DMS53 treated with DMSO at 0.1 percent for 48 hours (cell line): ENCODE data around the gene RHD.
"Not testable (repeated sequence)": the region's sequence is repeated elsewhere in the genome, so short reads cannot be mapped to it uniquely, and the experiment has no call there.

Experiments used
- DNase-seq: peaks from one replicate; lab custom pipeline; 2025; ENCODE audit not compliant: unreplicated experiment; lab: John Stamatoyannopoulos, UW

RHD gene

DNA sequence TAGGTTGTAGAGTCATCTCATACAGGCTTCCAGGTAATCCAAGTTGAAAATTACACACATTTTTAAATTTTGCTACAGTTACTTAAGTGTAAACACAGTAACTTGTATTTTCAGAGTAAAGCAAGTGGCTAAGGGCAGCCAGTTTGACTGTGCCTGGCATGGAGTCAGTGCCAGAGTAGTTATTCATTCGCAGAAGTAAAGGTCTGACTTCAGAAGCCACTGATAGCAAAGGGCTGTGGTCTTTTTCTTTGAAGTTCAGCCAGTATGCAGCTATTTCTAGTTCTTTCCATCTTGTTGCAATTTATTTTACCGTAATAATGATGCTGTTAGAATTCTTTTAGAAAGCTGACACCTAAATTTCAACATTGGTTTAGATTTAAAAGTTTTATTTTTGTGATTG is 75.2 kb downstream of the RHD start:
- DNase-seq: no peak

DNA sequence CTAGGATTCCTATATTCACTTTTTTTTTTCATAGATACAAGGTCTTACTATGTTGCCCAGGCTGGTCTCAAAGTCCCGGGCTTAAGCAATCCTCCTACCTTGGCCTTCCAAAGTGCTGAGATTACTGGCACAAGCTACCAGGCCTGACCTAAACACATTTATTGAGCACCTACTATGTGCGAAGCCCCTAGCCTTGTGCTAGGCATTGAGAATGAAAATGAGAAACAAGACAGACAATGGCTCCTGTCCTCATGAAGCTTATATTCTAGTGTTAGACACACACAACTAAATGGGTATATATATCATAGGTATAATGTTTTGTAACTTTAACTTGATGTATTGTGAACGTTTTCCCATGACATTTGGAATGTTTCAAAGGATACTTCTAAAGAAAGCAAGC is 77.3 kb downstream of the RHD start:
- no peak for DNase-seq

DNA sequence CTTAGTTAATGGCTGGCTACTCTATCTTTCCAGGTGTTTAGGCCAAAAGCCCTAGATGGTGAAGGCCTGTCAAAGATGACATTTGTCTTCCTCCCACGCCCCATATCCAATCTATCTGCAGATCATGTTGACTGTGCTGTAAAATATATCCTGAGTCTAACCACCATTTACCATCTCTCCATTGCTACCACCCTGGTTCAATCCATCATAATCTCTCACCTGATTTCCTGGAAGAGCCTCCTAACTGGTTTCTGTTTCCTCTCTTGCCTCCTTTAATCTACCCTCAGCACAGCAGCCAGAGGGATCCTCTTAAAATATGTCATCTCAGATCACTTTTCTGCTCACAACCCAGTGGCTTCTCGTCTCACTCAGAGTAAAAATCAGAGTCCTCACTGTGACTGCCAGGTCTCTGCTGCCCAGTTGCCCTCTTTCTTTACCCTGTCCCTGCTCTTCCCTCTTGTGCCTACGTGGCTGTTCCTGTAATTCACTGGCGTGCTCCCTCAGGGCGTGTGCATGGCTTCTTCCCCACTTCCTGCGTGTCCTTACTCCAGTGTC is 83.6 kb downstream of the RHD start:
- no peak for DNase-seq

DNA sequence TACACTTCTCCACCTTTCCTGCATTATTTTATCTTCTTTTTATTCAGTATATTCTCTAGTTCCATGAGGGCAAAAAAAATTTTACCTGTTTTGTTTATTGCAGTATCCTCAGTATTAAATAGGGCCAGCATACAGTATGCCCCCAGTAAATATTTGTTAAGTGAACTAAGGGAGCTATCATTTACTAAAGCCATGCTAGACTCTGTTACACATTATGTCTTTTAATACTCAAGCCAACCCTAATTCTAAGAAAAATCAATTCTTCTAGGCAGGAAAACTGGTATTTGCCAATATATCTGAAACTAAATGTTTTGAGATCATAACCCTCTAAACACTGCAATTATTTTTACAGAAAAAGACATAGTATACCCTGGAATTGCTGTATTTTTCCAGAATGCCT is 84.1 kb downstream of the RHD start:
- no peak for DNase-seq

GRCh38 chr1:25356848-25357247 is 84.5 kb downstream of the RHD start:
- DNase-seq: no peak

GRCh38 chr1:25360596-25361581 is 88.6 kb downstream of the RHD start:
- DNase-seq: no peak

DNA sequence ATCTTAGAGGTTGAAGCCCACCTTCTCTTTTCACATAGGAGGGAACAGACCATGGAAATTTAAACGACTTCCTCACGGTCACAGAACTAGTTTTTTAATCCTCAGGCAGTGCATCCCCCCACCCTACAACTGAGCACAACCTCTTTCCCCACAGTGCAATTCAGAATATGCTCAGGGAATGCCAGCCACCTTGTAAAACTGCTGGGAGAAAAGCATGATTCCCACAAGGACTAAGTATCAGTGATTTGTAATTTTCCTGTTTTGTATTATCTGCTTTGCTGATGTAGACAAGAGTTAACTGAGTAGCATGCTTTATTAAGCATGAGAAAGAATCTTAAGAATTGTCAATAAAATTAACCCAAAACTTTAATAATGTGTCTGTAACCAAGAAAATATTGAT is 89.6 kb downstream of the RHD start:
- DNase-seq: no peak

- not testable (repeated sequence) for DNase-seq
Measured at GRCh38 chr1:25362634-25363559, 90.6 kb downstream of the RHD start.

DNA sequence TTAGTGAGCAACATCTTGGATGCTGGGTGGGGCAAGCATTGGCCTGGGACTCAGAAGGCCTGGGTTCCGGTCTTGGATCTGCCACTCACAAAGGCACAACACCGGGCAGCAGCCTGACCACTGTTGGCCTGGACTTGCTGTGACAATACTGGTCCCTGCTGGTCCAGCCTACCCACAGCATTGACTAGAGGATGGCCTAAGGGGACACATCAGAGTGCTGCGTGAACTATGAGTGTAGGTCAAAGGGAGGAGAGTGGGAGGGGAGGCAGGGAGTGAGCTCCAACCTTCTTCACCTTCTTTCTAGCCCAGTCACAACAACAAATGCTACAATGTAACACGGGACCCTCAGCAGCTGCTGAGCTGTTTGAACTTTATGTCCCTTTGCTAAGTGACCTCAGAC is 96.9 kb downstream of the RHD start:
- no peak for DNase-seq

- DNase-seq: not testable (repeated sequence)
Measured at GRCh38 chr1:25369691-25370271, 97.5 kb downstream of the RHD start.

DNA sequence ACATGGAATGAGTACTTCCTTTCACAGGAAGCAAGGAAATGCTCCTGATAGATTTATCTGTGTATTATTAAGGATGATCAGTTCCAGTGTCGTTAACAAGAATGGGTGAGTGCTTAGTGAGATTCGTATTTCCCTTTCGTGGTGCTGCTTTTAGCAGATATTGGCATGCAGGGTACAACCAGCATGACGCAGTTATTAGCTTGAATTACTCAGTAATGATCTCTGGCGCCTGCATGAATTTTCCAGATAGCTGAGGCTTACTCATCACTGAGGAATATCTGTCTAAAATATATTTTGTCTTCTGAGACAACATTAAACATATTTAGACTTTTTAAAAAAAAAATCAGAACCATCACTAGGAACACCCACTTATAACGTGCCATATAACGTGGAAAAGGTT is 99.4 kb downstream of the RHD start:
- not testable (repeated sequence) for DNase-seq

GRCh38 chr1:25378367-25378766 is 106.1 kb downstream of the RHD start:
- DNase-seq: not testable (repeated sequence)
